GM21447 (cell line): Measurements from ENCODE around the gene DLG2.

Experiments
- ATAC-seq: cut with Tn5 transposase; IDR thresholded peaks from one replicate; pipeline ENCODE4 v1.9.1; 2021; ENCODE audit not compliant: unreplicated experiment

The DLG2 gene

GRCh38 chr11:84924154-84924692 lies 702.9 kb downstream of the DLG2 start:
- ATAC-seq, result no peak

GRCh38 chr11:84923489-84923888 lies 703.7 kb downstream of the DLG2 start:
- no peak for ATAC-seq

DNA sequence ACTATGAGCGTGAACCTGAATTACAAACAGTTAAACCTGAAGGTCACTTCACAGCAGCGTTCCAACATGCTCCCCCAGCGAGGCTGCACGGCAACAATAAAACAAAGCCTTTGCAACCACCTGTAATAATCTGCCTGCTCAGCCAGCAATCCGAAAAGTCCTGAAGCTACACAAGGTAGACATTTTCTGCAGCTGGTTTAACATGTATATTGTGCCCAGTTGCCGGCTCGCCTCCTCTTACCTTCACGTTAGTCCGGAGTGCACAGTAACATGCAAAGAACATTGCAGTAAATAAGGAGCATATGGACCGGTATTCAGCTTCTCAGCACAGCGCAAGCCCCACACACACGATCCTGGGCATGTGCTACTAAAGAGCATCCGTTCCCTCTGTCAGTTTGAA lies 704.3 kb downstream of the DLG2 start:
- no peak for ATAC-seq

DNA sequence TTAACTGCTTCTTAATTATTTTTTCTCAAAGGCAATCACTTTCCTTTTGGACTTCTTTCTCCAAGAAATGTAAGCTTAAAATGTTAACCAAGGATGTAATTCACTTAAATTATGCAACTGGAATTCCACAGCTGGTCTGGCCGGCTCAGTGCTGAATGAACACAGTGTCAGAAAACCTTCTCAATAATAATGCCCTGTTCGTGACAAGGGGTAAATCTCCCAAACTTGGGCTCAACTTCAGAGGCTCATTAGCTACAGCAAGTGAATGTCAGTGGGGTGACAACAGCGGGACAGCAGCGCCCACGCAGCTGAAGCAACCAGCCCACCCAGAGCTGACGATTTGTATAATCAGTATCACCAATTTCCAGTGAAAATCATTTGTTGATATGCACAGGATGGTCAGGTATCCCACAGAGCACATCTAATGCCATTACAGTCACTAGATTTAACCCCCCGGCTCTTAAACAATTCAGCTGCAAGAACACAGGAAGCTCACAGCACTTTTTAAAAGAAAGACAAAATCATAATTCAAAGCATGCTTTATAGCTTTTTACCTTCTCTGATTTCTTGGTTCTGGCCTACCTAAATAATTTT lies 704.8 kb downstream of the DLG2 start:
- no peak for ATAC-seq

DNA sequence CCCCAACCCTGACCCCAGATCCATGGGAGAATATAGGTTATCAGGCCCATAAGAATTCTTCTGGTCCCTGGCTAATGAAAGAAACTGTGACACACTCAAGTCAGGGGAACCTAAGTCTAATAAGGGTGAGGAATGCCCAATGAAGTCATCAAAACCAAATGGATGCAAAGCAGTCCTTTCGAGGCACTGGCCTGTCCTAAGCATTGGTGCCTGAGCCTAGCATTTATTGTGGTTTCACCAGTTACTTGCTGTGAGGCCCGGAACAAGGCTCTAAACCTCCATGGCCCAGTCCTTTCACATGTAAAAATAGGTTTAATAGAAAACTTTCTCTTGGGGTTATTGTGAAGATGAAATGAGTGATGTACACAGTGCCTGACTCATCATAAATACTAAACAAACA lies 712.6 kb downstream of the DLG2 start:
- ATAC-seq, result no peak

DNA sequence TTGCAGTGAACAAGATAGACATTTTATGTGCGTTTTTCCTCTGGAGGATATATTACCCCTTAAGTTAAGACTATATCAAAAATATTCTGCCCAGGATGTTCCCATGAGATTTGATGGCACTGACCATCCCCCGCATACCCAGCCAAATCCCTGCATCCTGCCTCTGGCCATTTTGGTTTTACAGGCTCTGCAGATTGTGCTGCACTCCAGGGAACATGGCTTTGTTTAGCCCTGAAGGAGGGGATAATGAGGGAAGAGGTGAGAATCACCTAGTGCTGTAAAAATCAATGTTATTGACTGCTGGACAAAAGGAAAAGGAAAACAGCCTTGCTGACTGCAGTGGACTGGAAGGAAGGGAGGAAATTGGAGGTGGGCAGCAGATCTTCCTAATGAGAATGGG lies 717.4 kb downstream of the DLG2 start:
- ATAC-seq, result no peak

DNA sequence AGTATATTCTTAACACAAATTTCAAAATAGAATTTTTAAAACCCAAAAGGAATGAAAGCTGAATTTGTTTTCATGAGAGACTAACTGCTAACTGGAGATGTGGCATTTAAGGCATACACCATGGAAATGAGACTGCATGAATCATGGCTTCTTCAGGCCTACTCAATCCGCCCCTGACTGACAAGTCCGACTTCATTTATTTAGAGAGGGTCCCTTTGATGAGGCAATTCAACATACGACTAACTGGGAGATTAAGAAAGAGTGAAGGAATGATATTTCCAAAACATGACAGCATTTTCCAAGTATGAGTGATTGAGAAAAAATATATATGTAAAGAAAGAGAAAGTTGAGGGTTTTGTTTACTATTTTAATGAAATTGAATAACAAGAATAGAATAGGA lies 720.1 kb downstream of the DLG2 start:
- ATAC-seq, result no peak

- no peak for ATAC-seq
Measured at GRCh38 chr11:84905411-84905810, 721.7 kb downstream of the DLG2 start.

- ATAC-seq, result no peak
Measured at GRCh38 chr11:84902445-84902844, 724.7 kb downstream of the DLG2 start.

- ATAC-seq, result no peak
Measured at GRCh38 chr11:84901991-84902390, 725.2 kb downstream of the DLG2 start.

DNA sequence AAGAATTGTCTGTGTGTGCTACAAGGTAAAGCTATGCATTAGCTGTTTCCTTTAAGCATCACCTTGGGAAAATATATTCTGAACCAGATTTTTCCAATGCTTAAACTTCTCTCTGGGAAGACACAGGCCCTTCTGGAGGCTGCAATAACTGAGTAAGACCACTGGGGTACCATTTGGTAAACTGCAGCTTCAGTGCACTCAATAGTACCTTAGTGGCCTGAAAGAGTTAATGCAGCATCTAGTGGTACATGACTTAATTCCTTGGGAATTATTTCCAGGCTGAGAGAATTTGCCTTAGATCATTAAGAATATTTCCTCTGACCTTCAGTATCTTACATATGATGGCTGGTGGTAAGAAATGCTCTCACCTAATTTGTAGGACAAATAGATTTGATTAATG lies 727.4 kb downstream of the DLG2 start:
- no peak for ATAC-seq

DNA sequence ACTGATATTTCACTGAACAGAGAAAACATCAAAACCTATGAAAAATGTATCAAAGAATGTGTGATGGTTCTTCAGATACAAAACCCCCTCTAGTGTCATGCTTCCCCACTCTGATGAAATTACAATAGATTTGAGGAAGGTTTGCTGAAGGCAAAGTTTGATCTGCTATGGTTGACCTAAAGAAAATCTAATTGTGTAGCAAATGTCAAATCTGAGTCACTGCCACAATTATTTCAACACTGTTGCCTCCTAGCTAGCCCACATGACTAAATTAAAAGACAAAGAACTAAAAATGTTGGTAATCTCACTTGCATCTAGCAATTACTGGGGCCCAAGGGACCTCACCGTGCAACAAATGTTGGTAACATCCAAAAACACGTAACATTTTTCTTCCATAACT lies 728.0 kb downstream of the DLG2 start:
- ATAC-seq, result no peak

GRCh38 chr11:84894666-84895065 lies 732.5 kb downstream of the DLG2 start:
- no peak for ATAC-seq

GRCh38 chr11:84890676-84891075 lies 736.5 kb downstream of the DLG2 start:
- no peak for ATAC-seq

- no peak for ATAC-seq
Measured at GRCh38 chr11:84889556-84889955, 737.6 kb downstream of the DLG2 start.

DNA sequence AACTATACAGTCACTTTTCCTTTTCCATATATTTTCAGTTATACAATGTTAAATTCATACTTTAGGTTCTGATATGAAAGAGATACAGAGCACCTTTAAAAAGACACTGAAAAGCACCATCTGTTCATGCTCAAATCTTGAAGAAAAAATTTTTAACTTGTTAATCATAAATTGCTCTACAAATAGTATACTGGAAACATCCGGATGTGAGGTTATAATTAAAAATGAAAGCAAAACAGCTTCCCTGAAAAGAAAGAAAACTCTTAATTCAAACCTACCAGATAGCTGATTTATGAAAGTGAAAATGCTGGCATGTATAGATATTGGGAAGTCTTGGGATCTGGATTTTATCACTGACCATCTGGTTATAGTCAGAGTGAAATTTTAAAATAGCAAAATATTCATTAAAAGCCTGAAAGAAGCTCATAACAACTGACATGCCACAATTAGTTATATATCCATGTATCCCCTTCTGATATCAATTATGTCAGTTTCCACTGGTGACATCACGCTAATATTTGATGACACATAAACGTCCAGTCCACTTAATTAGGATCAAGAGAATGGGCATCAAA lies 740.0 kb downstream of the DLG2 start:
- no peak for ATAC-seq

DNA sequence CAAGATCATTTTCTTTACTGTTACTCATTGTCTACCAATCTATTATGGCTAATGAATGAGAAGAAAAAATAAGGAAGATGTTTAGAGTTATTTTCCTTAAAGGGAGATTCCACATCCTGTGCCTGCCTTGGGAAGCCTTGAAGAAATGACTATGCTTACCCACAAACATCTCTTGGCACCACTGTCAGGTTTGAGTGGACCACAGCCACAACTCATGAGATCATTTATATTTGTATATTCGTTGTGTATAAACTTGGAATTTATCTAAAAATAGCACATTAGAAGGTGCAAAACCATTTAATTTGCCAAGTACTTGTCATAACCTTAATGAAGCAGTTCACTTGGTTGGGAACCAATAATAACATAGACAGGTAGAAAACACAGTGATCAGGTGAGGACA lies 740.8 kb downstream of the DLG2 start:
- ATAC-seq, result no peak

DNA sequence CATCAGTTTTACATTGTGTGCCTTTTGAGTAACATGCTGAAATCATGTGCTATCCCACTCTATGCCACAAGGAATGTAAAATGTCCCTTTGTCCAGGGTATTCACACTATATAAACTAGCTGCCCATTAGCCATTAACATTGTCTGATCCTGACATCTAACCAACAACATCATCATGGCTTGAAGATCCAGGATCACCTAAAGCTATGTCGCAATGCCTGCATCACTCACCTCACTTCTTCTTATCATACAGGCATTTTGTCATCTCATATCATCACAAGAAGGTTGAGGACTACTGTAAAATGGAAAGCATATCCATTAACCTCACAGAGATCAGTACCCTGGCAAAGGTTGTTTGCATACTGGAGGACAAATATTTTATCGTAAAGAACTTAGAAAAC lies 742.3 kb downstream of the DLG2 start:
- no peak for ATAC-seq

DNA sequence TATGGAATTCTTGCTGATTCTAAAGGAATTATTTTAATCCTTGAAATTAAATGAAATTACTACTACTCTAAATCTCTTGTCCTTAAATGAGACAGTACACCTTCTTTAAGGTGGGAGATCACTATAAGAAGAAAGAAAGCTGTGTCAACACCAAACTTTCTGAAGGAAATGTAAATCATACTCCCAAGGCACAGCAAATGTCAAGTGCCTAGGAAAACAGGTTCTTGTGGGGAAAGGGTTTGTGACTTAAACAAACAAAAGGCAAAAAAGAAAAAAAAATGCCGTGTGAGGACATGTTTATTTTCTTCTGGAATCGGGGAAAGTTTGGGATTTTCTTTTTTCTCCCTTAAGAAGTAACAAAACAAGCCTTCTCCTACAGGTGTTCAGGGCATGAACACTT lies 745.1 kb downstream of the DLG2 start:
- no peak for ATAC-seq

DNA sequence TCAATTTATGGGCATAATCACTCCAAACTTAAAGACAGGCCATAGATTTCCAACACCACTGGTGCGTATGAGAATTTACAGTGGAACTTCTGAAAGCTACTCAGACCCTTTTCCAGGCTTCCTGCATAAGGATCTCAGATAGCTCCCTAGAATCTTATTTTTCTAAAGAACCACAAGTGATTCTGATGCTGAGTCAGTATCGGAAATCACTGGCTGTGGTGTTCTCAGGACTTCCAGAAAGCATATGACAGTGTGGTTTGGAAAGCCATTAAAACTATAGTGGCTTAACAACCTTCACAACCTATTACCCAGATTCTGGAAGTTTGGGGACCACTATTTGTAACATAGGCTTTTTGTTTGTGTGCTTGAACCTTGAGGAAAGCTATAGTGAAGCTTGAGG lies 756.0 kb downstream of the DLG2 start:
- no peak for ATAC-seq

DNA sequence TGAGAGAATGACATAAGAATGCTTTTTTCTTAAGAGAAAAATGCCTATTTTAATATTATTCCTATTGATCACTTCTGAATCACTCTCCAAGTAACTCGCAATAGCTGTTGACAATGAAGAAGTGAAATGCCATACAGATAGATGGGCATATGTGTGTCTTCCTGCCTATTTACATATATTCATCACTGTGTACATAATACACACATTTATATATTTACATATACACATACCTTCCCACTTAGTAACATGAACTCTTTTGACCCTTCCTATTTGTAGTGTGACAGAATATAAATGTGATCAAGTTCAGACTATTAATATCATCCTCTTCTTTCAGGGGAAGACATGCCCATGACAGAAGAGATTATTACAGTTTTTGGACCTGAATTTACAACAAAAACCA lies 756.7 kb downstream of the DLG2 start:
- no peak for ATAC-seq

DNA sequence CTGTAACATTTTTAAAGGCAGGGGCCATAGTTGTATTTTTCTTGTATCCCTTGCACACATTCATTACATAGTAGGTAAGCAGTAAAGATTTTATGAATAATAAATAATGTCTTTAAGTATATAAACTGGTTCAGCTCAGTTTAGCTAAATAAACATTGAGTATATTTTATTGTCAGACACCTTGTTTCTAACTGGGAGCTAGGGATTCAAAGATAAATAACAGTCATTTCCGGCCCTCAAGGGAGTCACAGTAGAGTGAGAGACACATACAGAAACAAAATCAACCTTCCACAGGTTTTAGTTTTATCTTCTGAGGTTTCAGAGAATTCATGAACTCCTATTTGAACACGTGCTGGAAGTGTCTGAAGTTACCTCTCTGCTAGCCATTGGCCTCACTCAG lies 760.2 kb downstream of the DLG2 start:
- ATAC-seq, result no peak
